ENCODE data around the gene RAB29.

The RAB29 gene

GRCh38 chr1:205783904-205784303, 8.6 kb upstream of the RAB29 start:
- no peak overlapping the region for H3K4me3 Mint-ChIP-seq
- H3K27me3 Mint-ChIP-seq, result no peaks in the 10 kb centered on the region
- H3K27ac Mint-ChIP-seq, result no peak overlapping the region
- H3K36me3 Mint-ChIP-seq, result no peaks in the 10 kb centered on the region
- no peaks in the 10 kb centered on the region for H3K9me3 Mint-ChIP-seq (ENCODE audit: low read depth)
- H3K4me1 Mint-ChIP-seq (ENCODE audit: low read depth), result peaks cover 5% of the 10 kb centered on the region

- no peaks in the 10 kb centered on the region for H3K36me3 Mint-ChIP-seq
- H3K27ac Mint-ChIP-seq, result no peak overlapping the region
- H3K4me1 Mint-ChIP-seq (ENCODE audit: low read depth), result peaks cover 5% of the 10 kb centered on the region
- no peaks in the 10 kb centered on the region for H3K9me3 Mint-ChIP-seq (ENCODE audit: low read depth)
- H3K27me3 Mint-ChIP-seq, result no peaks in the 10 kb centered on the region
- H3K4me3 Mint-ChIP-seq, result no peak overlapping the region
Observed at GRCh38 chr1:205783433-205783795, 8.1 kb upstream of the RAB29 start.

GRCh38 chr1:205782627-205783432, 7.5 kb upstream of the RAB29 start:
- H3K27me3 Mint-ChIP-seq, result no peaks in the 10 kb centered on the region
- no peaks in the 10 kb centered on the region for H3K9me3 Mint-ChIP-seq (ENCODE audit: low read depth)
- no peak overlapping the region for H3K4me3 Mint-ChIP-seq
- no peaks in the 10 kb centered on the region for H3K36me3 Mint-ChIP-seq
- peaks cover 5% of the 10 kb centered on the region for H3K4me1 Mint-ChIP-seq (ENCODE audit: low read depth)
- no peak overlapping the region for H3K27ac Mint-ChIP-seq

- no peaks in the 10 kb centered on the region for H3K27me3 Mint-ChIP-seq
- H3K4me1 Mint-ChIP-seq (ENCODE audit: low read depth), result peaks cover 15% of the 10 kb centered on the region
- H3K36me3 Mint-ChIP-seq, result no peaks in the 10 kb centered on the region
- peak overlapping the region; percentile 34 for H3K27ac Mint-ChIP-seq
- H3K4me3 Mint-ChIP-seq, result no peak overlapping the region
- no peaks in the 10 kb centered on the region for H3K9me3 Mint-ChIP-seq (ENCODE audit: low read depth)
Observed at GRCh38 chr1:205780335-205780734, 5.1 kb upstream of the RAB29 start.

GRCh38 chr1:205777994-205778393, 2.7 kb upstream of the RAB29 start:
- Mint-ChIP-seq H3K27ac (no peak overlapping the region), H3K9me3 (ENCODE audit: low read depth) (no peaks in the 10 kb centered on the region), H3K4me1 (ENCODE audit: low read depth) (peaks cover 33% of the 10 kb centered on the region), H3K27me3 (no peaks in the 10 kb centered on the region), H3K4me3 (no peak overlapping the region), H3K36me3 (no peaks in the 10 kb centered on the region)

GRCh38 chr1:205775717-205776056, 405 bp upstream of the RAB29 start:
- H3K4me3 Mint-ChIP-seq, result peak overlapping the region; percentile 96
- no peaks in the 10 kb centered on the region for H3K36me3 Mint-ChIP-seq
- H3K27ac Mint-ChIP-seq, result peak overlapping the region; percentile 96
- H3K27me3 Mint-ChIP-seq, result no peaks in the 10 kb centered on the region
- peaks cover 50% of the 10 kb centered on the region for H3K4me1 Mint-ChIP-seq (ENCODE audit: low read depth)
- no peaks in the 10 kb centered on the region for H3K9me3 Mint-ChIP-seq (ENCODE audit: low read depth)

GRCh38 chr1:205774198-205775014, 876 bp downstream of the RAB29 start:
- Mint-ChIP-seq H3K36me3 (no peaks in the 10 kb centered on the region), H3K4me1 (ENCODE audit: low read depth) (peaks cover 56% of the 10 kb centered on the region), H3K27me3 (no peaks in the 10 kb centered on the region), H3K27ac (peak overlapping the region; percentile 96), H3K4me3 (peak overlapping the region; percentile 96), H3K9me3 (ENCODE audit: low read depth) (no peaks in the 10 kb centered on the region)

- H3K9me3 Mint-ChIP-seq (ENCODE audit: low read depth), result no peaks in the 10 kb centered on the region
- H3K4me1 Mint-ChIP-seq (ENCODE audit: low read depth), result peaks cover 56% of the 10 kb centered on the region
- peak overlapping the region; percentile 87 for H3K27ac Mint-ChIP-seq
- peak overlapping the region; percentile 96 for H3K4me3 Mint-ChIP-seq
- no peaks in the 10 kb centered on the region for H3K27me3 Mint-ChIP-seq
- no peaks in the 10 kb centered on the region for H3K36me3 Mint-ChIP-seq
Observed at GRCh38 chr1:205772607-205773032, 2.7 kb downstream of the RAB29 start.

- Mint-ChIP-seq H3K9me3 (ENCODE audit: low read depth) (no peaks in the 10 kb centered on the region), H3K4me3 (no peak overlapping the region), H3K27me3 (no peaks in the 10 kb centered on the region), H3K36me3 (no peaks in the 10 kb centered on the region), H3K4me1 (ENCODE audit: low read depth) (peaks cover 54% of the 10 kb centered on the region), H3K27ac (peak overlapping the region; percentile 80)
Observed at GRCh38 chr1:205770618-205771017, 4.7 kb downstream of the RAB29 start.

GRCh38 chr1:205769641-205770365, 5.5 kb downstream of the RAB29 start:
- Mint-ChIP-seq H3K4me3 (no peak overlapping the region), H3K27ac (peak overlapping the region; percentile 72), H3K27me3 (no peaks in the 10 kb centered on the region), H3K36me3 (no peaks in the 10 kb centered on the region), H3K4me1 (ENCODE audit: low read depth) (peaks cover 49% of the 10 kb centered on the region), H3K9me3 (ENCODE audit: low read depth) (no peaks in the 10 kb centered on the region)

GRCh38 chr1:205767248-205767647, 8.0 kb downstream of the RAB29 start:
- Mint-ChIP-seq H3K27me3 (no peaks in the 10 kb centered on the region), H3K9me3 (ENCODE audit: low read depth) (no peaks in the 10 kb centered on the region), H3K4me3 (no peak overlapping the region), H3K36me3 (peaks cover 5% of the 10 kb centered on the region), H3K4me1 (ENCODE audit: low read depth) (peaks cover 28% of the 10 kb centered on the region), H3K27ac (peak overlapping the region; percentile 41)

GRCh38 chr1:205766570-205766969, 8.7 kb downstream of the RAB29 start:
- Mint-ChIP-seq H3K4me3 (no peak overlapping the region), H3K27me3 (no peaks in the 10 kb centered on the region), H3K9me3 (ENCODE audit: low read depth) (no peaks in the 10 kb centered on the region), H3K27ac (peak overlapping the region; percentile 34), H3K4me1 (ENCODE audit: low read depth) (peaks cover 21% of the 10 kb centered on the region), H3K36me3 (peaks cover 5% of the 10 kb centered on the region)

- peaks cover 17% of the 10 kb centered on the region for H3K4me1 Mint-ChIP-seq (ENCODE audit: low read depth)
- H3K27me3 Mint-ChIP-seq, result no peaks in the 10 kb centered on the region
- H3K4me3 Mint-ChIP-seq, result no peak overlapping the region
- H3K36me3 Mint-ChIP-seq, result peaks cover 5% of the 10 kb centered on the region
- H3K27ac Mint-ChIP-seq, result peak overlapping the region; percentile 34
- no peaks in the 10 kb centered on the region for H3K9me3 Mint-ChIP-seq (ENCODE audit: low read depth)
Observed at GRCh38 chr1:205766038-205766437, 9.2 kb downstream of the RAB29 start.

- H3K36me3 Mint-ChIP-seq, result peaks cover 5% of the 10 kb centered on the region
- no peaks in the 10 kb centered on the region for H3K9me3 Mint-ChIP-seq (ENCODE audit: low read depth)
- peaks cover 7% of the 10 kb centered on the region for H3K4me1 Mint-ChIP-seq (ENCODE audit: low read depth)
- H3K27me3 Mint-ChIP-seq, result no peaks in the 10 kb centered on the region
- H3K4me3 Mint-ChIP-seq, result no peak overlapping the region
- no peak overlapping the region for H3K27ac Mint-ChIP-seq
Observed at GRCh38 chr1:205764578-205764977, 10.7 kb downstream of the RAB29 start.

GRCh38 chr1:205763980-205764379, 11.3 kb downstream of the RAB29 start:
- H3K27ac Mint-ChIP-seq, result no peak overlapping the region
- peaks cover 7% of the 10 kb centered on the region for H3K4me1 Mint-ChIP-seq (ENCODE audit: low read depth)
- H3K36me3 Mint-ChIP-seq, result peaks cover 5% of the 10 kb centered on the region
- H3K27me3 Mint-ChIP-seq, result no peaks in the 10 kb centered on the region
- H3K9me3 Mint-ChIP-seq (ENCODE audit: low read depth), result no peaks in the 10 kb centered on the region
- H3K4me3 Mint-ChIP-seq, result no peak overlapping the region
